ENCODE results near the gene SAMD8.
A peak's percentile ranks its signal among the peaks of the same experiment; 100 is the strongest.
"Not testable (repeated sequence)": the region's sequence is repeated elsewhere in the genome, so short reads cannot be mapped to it uniquely, and the experiment has no call there.

The SAMD8 gene

DNA sequence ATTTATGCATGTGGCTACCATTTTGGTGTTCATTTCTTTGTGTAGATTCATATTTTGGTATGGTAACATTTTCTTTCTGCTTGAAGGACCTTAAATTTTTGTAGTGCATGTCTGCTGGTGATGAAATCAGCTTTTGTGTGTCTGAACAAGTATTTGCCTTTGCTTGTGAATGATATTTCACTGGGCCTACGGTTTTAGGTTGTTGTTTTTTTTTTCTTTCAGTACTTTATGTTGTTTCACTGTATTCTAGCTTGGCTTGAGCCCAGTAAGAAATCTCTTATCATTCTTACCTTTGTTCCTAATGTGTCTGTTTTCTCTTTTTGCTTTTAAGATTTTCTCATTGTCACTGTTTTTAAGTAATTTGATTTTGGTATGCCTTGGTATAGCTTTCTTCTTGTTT is 31.9 kb downstream of the SAMD8 start:
- no peak for DNase-seq

- DNase-seq, result no peak
Observed at GRCh38 chr10:75145590-75145989, 34.1 kb downstream of the SAMD8 start.

- no peak for DNase-seq
Observed at GRCh38 chr10:75146780-75147179, 35.3 kb downstream of the SAMD8 start.

DNA sequence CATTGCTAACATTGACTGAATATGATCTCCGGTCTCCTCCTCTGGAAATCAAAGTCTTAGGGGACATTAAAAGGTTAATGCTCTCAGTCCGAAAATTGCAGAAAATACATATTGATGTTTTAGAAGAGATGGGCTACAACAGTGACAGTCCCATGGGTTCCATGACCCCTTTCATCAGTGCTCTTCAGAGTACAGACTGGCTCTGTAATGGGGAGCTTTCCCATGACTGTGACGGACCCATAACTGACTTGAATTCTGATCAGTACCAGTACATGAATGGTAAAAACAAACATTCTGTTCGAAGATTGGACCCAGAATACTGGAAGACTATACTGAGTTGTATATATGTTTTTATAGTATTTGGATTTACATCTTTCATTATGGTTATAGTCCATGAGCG is 39.2 kb downstream of the SAMD8 start:
- no peak for DNase-seq

GRCh38 chr10:75159519-75159918 is 48.1 kb downstream of the SAMD8 start:
- no peak for DNase-seq

- DNase-seq, result no peak
Observed at GRCh38 chr10:75165684-75166622, 54.5 kb downstream of the SAMD8 start.

DNA sequence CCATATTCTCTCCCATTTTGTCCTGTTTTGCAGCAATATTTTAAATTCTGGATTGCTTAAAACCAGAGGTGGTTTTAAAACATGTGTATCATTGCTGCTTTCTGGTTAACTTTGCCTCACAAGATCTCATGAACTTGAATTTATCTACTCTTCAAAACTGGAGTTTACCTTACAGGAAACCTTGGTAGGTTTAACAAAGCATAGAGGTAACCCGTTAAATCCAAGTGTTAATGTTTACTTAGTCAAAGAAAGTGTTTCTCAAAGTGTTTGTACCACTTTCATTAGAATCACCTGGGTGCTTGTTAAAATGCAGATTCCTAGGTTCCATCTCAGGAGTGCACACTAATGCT is 55.1 kb downstream of the SAMD8 start:
- DNase-seq, result no peak

- DNase-seq, result no peak
Observed at GRCh38 chr10:75168275-75168674, 56.8 kb downstream of the SAMD8 start.

DNA sequence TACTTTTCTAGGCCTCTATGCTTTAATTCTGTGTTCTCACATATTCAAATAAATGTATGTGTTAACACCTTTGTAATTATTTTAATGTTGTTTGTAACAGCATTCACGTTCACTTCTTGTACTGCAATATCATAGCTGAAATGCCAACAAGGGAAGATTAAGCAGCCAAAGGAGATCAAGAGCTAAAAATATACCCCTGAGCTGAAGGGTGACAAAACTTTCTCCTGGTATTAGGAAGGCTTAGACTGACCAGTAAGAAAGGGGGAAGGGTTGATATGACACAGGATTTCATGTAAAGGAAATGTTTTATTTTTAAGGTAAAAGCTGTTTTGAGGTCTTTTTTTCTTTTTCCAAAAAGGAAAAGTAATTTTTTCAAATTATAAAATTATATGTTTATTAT is 58.8 kb downstream of the SAMD8 start:
- DNase-seq, result no peak

- no peak for DNase-seq
Observed at GRCh38 chr10:75175046-75175445, 63.6 kb downstream of the SAMD8 start.

DNA sequence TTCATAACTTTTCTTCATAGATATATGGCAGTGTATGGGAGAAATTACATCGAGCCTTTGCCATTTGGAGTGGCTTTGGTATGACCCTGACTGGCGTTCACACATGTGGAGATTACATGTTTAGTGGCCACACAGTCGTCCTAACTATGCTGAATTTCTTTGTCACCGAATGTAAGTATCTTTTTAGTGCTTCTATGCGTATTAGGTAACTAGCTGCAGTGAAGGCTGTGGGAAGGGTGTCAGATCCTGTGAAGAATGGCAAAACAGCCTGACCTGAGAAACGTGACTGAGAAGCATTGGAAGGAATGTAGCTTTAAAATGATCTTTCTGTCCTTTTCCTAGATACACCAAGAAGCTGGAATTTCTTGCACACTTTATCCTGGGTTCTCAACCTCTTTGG is 64.6 kb downstream of the SAMD8 start:
- DNase-seq, result no peak

- DNase-seq, result no peak
Observed at GRCh38 chr10:75176736-75177135, 65.3 kb downstream of the SAMD8 start.

DNA sequence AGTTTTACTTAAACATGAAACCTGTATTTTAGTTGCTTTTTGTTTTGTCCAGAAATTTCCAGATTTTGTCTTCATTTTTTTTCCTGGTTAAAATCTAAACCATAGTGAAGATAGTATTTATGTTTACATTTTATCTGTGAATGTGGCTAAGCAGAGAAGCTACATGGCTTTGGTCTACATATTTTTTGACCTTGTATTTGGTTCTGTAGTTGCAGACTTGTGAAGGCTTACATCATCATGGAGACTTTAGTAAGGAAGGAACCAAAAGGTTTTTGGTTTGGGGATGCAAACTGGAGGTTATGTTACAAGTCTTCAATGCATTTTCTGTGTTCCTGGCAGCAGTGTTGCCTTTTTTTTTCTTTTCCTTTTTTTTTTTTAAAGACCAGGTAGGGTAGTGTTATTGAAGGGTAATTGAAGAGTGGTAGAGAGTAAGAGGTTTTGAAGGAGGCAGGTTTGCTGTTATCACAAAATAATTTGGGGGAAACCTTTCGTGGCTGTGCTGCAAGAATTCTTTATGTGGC is 68.3 kb downstream of the SAMD8 start:
- no peak for DNase-seq

- DNase-seq, result no peak
Observed at GRCh38 chr10:75180592-75180991, 69.1 kb downstream of the SAMD8 start.

DNA sequence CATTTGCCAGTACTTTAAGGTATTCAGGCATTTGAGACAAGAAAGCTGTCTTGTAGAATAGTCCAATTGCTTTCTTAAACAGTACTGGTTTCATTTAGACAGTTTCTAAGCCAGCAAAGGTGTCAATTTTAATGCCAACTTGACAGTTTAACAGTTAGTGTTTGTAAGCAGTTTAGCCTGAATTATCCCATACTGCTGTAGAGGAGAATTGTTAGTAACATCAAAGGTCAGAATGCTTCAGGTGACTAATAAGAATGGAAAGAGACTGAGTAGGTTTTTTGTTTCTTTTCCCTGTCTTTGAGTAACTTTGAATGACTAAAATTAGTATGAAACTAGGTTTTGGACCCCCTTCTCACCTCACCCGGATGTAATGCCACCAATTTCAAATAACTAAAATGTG is 69.6 kb downstream of the SAMD8 start:
- DNase-seq, result no peak

GRCh38 chr10:75186310-75186709 is 74.9 kb downstream of the SAMD8 start:
- DNase-seq, result no peak

DNA sequence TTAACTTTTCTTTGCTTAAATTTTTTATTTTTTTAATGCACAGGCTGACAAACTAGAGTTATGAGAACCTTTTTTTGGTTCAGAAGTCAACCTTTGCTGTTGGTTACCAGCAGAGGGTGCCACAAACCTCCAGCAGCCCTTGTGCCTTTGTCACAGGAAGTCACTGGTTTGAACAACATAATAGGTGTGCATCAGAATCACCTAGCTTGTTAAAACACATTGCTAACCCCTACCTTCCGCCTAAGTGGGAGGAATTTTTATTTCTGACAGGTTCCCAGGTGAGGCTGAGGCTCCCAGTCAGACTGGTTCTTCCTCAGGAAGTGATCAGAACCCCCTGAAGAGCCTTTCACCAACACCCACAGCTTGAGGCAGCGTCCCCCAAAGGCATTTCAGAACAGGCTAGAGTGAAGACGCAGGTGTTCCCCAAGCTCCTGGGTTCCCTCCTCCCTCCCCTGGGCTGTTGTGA is 76.5 kb downstream of the SAMD8 start:
- DNase-seq, result peak; percentile 44

DNA sequence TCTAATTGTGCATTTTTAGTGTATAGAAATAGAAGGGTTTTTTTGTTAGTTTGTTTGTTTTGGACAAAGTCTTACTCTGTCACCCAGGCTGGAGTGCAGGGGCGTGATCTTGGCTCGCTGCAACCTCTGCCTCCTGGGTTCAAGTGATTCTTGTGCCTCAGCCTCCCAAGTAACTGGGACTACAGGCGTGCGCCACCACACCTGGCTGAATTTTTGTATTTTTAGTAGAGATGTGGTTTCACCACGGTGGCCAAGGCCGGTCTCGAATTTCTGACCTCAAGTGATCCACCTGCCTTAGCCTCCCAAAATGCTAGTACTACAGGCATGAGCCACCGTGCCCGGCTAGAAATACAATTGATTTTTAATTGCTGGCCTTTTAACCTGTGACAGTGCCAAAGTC is 77.1 kb downstream of the SAMD8 start:
- DNase-seq, result not testable (repeated sequence)

DNA sequence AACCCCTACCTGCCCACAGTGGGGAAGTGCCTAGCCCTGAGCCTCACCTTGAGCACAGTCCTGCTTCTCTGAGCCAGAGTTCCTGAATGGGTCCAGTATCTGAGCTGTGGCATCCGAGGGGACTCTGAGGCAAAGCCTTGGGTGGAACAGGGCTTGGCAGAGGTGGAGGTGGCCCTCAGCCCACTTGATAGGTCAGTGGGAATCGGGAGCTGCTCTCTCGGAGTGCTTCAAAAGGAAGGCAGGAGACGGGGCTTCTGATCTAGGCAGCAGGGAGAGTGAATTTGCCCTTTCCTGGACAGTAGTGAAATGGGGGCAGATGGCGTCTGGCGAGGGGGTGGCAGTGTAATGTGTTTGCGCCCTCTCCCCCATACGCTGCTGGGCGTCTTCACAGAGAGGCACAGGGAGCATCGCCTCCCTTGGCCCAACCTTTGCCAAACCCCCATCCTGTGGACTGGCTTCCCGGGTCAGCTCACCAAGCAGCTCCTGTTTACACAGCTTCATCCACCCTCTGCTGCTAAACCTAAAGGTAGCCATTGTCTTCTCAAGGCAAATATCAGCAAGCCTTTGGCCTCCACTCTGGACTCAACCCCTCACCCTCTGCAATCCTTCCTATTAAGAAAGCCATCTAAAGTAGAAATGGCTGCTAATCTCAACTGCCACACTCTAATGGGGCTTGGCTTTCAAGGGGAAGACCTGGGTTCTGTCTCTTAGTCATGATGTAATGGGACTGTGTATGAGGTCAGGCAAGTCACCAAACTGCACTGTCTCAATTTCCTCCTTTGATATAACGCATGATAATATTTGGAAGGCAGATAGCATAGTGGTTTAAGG is 78.0 kb downstream of the SAMD8 start:
- no peak for DNase-seq

DNA sequence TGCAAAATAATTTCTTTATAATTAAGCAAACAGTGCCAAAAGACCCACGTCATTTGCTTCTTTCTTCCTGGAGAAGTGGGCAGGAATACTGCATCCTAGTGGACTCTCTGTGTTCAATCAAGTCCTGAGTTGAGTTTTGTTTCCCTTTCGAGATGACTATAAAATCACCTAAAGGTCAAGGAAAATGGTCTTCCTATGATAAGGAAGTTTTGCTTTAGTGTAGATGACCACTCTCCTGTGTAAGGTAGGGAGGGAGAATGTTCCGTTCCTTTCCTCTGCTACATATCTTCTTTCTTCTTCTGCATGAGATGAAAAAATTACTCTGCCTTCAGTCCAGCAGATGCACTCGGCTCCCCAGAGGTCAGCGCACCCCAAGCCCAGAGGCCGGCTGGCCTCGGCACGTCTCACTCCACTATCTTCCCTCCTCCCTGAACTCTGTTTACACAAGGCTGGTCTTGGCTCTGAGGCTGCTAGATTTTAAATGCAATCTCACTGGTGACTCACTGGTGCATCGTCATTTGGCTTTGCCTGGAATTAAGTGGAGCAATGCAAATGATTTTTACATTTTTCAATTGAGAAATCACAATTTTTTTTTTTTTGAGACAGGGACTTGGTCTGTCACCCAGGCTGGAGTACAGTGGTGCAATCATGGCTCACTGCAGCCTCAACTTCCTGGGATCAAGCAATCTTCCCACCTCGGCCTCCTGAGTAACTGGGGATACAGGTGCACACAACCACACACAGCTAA is 80.5 kb downstream of the SAMD8 start:
- no peak for DNase-seq

DNA sequence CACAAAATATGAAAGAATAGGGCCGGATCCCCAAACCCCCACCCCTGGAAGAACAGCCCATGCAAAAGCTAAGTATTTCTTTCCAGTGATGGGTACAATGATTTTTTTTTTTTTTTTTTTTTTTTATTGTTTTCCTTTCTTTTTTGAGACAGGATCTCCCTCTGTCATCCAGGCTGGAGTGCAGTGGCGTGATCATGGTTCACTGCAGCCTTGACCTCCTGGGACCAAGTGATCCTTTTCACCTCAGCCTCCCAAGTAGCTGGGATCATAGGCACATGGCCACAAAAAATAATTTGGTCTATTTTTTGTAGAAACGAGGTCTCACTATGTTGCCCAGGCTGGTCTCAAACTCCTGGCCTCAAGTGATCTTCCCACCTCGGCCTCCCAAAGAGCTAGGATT is 83.2 kb downstream of the SAMD8 start:
- not testable (repeated sequence) for DNase-seq

GRCh38 chr10:75195035-75195763 is 83.7 kb downstream of the SAMD8 start:
- no peak for DNase-seq

Data from effector CD8-positive, alpha-beta T cell (primary cell).